GM23338 (cell line): ENCODE results near the gene INSM2. TPM values are rescaled to one million over a fixed set of nuclear protein-coding genes. Genes with fewer than 3 reads are reported as not detected.

Source experiments
- ATAC-seq: fragments of 200-7000 bp; cut with Tn5 transposase; 3 replicates; pipeline ENCODE4 v1.9.1; 2020
- DNase-seq: peaks from one replicate; pipeline ENCODE4 v3.0.0-alpha.2; 2015; ENCODE audit warnings: low spot score
- H2AFZ ChIP-seq: fragments of 200-600 bp; sonication (generic); 2 replicates; pipeline ENCODE4 v1.8.0; 2016; ENCODE audit warnings: antibody characterized with exemption, mild to moderate bottlenecking, moderate library complexity
- H3F3A ChIP-seq: fragments of 200-600 bp; sonication (generic); replicated peaks from 2 replicates; pipeline ENCODE4 v1.8.0; 2017; ENCODE audit warnings: antibody characterized with exemption, mixed run types, low read depth
- H3K27ac ChIP-seq: fragments of 200-600 bp; sonication (generic); 2 replicates; pipeline ENCODE4 v1.6.1; 2016; ENCODE audit warnings: low read depth
- H3K27me3 ChIP-seq: fragments of 200-600 bp; sonication (generic); 2 replicates; pipeline ENCODE4 v1.8.0; 2016; ENCODE audit warnings: mild to moderate bottlenecking, mixed run types, moderate library complexity; ENCODE audit not compliant: insufficient read depth
- H3K36me3 ChIP-seq: fragments of 200-600 bp; sonication (generic); 2 replicates; pipeline ENCODE4 v1.8.0; 2016; ENCODE audit warnings: mild to moderate bottlenecking; ENCODE audit not compliant: insufficient read depth
- H3K4me1 ChIP-seq: fragments of 200-600 bp; sonication (generic); 2 replicates; pipeline ENCODE4 v1.8.0; 2016; ENCODE audit warnings: mild to moderate bottlenecking, moderate library complexity; ENCODE audit not compliant: insufficient read depth
- H3K4me2 ChIP-seq: fragments of 200-600 bp; sonication (generic); 2 replicates; pipeline ENCODE4 v1.7.1; 2017; ENCODE audit warnings: mixed run types
- H3K4me3 ChIP-seq: fragments of 200-600 bp; sonication (generic); 2 replicates; pipeline ENCODE4 v1.6.1; 2016; ENCODE audit warnings: mixed run types
- H3K79me2 ChIP-seq: fragments of 200-600 bp; sonication (generic); replicated peaks from 2 replicates; pipeline ENCODE4 v1.8.0; 2017; ENCODE audit warnings: mild to moderate bottlenecking; ENCODE audit not compliant: insufficient read depth
- H3K9me2 ChIP-seq: fragments of 200-600 bp; sonication (generic); 2 replicates; pipeline ENCODE4 v1.8.0; 2017; ENCODE audit not compliant: insufficient read depth
- H4K20me1 ChIP-seq: fragments of 200-600 bp; sonication (generic); replicated peaks from 2 replicates; pipeline ENCODE4 v1.8.0; 2017; ENCODE audit warnings: mild to moderate bottlenecking; ENCODE audit not compliant: insufficient read depth
- H3K27ac Mint-ChIP-seq: 2 replicates; pipeline ENCODE4 v1.8.0; 2020; ENCODE audit warnings: inconsistent platforms, mild to moderate bottlenecking, moderate library complexity, mixed read lengths
- H3K27me3 Mint-ChIP-seq: 3 replicates; pipeline ENCODE4 v1.8.0; 2022; ENCODE audit warnings: low read depth, mild to moderate bottlenecking, moderate library complexity, mixed read lengths, inconsistent platforms; ENCODE audit not compliant: insufficient read depth, poor library complexity
- H3K36me3 Mint-ChIP-seq: 3 replicates; pipeline ENCODE4 v1.8.0; 2021; ENCODE audit warnings: low read depth, mild to moderate bottlenecking, inconsistent platforms, moderate library complexity, mixed read lengths
- H3K4me1 Mint-ChIP-seq: 3 replicates; pipeline ENCODE4 v1.8.0; 2020; ENCODE audit warnings: mild to moderate bottlenecking, inconsistent platforms, mixed read lengths
- H3K4me3 Mint-ChIP-seq: 3 replicates; pipeline ENCODE4 v1.8.0; 2021; ENCODE audit warnings: moderate library complexity, mild to moderate bottlenecking, inconsistent platforms, mixed read lengths
- H3K9me3 Mint-ChIP-seq: 3 replicates; pipeline ENCODE4 v1.8.0; 2020; ENCODE audit warnings: moderate library complexity, mild to moderate bottlenecking, inconsistent platforms, mixed read lengths
- CREB1 ChIP-seq: fragments of 250-450 bp; sonication (Bioruptor Pico); IDR thresholded peaks from 2 replicates; pipeline ENCODE4 v1.5.0; 2020; ENCODE audit warnings: low read depth, mild to moderate bottlenecking, moderate library complexity
- EZH2 ChIP-seq: fragments of 200-600 bp; sonication (generic); IDR thresholded peaks from one replicate; pipeline ENCODE4 v1.8.0; 2017; ENCODE audit warnings: antibody characterized with exemption, mild to moderate bottlenecking, low read depth; ENCODE audit not compliant: unreplicated experiment
- EZH2phosphoT487 ChIP-seq: fragments of 200-600 bp; sonication (generic); IDR thresholded peaks from one replicate; pipeline ENCODE4 v1.8.1; 2018; ENCODE audit warnings: antibody characterized with exemption; ENCODE audit not compliant: unreplicated experiment
- JUNB ChIP-seq: IDR thresholded peaks from one replicate; pipeline ENCODE4 v1.6.1; 2016; ENCODE audit warnings: antibody characterized with exemption; ENCODE audit not compliant: unreplicated experiment
- NANOG ChIP-seq: IDR thresholded peaks from 2 replicates; pipeline ENCODE4 v1.6.1; 2016; ENCODE audit warnings: antibody characterized with exemption, borderline replicate concordance
- POLR2AphosphoS5 ChIP-seq: IDR thresholded peaks from 2 replicates; pipeline ENCODE4 v1.6.1; 2016; ENCODE audit warnings: antibody characterized with exemption, low read depth
- STAT1 ChIP-seq: IDR thresholded peaks from one replicate; pipeline ENCODE4 v1.6.1; 2016; ENCODE audit warnings: antibody characterized with exemption; ENCODE audit not compliant: unreplicated experiment
- ZNF114 ChIP-seq: fragments of 250-450 bp; sonication (Bioruptor Pico); IDR thresholded peaks from 2 replicates; pipeline ENCODE4 v1.5.0; 2020; ENCODE audit warnings: mild to moderate bottlenecking, moderate library complexity
- ZNF331 ChIP-seq: fragments of 250-450 bp; sonication (Bioruptor Pico); IDR thresholded peaks from 2 replicates; pipeline ENCODE4 v1.5.0; 2020; ENCODE audit warnings: low read depth, mild to moderate bottlenecking, moderate library complexity
- polyA plus RNA-seq: library from polyadenylated mRNA; unstranded; fragments of >200 nt; fragmentation: Nextera tagmentation; extraction: Ambion mirVana; gene quantifications from 2 replicates; pipeline ENCODE4 v1.2.1, GENCODE V29; 2016
- total RNA-seq: library from RNA; depleted of rRNA; stranded (reverse); fragments of >200 nt; shearing (Covaris generic); gene quantifications from 2 replicates; pipeline ENCODE4 v1.2.3, GENCODE V29; 2014
- TF ChIP-seq, protein P1 (sequence below): fragments of 250-450 bp; sonication (Bioruptor Pico); IDR thresholded peaks from 2 replicates; pipeline ENCODE4 v1.5.0; 2020; ENCODE audit warnings: mild to moderate bottlenecking, moderate library complexity
- TF ChIP-seq, protein P2 (sequence below): IDR thresholded peaks from 2 replicates; pipeline ENCODE4 v1.6.1; 2016; ENCODE audit warnings: antibody characterized with exemption
- TF ChIP-seq, protein P3 (sequence below): IDR thresholded peaks from one replicate; pipeline ENCODE4 v1.6.1; 2018; ENCODE audit warnings: antibody characterized with exemption; ENCODE audit not compliant: unreplicated experiment
- TF ChIP-seq, protein P4 (sequence below), 2 experiments: fragments of 200-600 bp in 1 of 2; sonication (generic) in 1 of 2; conservative IDR thresholded peaks; 2 replicates each; pipeline versions ENCODE4 v1.5.1 to v1.6.1; 2016 to 2017; ENCODE audit warnings: antibody characterized with exemption in 2 of 2, low read depth in 2 of 2, mild to moderate bottlenecking in 2 of 2, moderate library complexity in 1 of 2

The INSM2 gene
- total and polyA plus RNA-seq, 2 experiments from 2014 or later: not detected

DNA sequence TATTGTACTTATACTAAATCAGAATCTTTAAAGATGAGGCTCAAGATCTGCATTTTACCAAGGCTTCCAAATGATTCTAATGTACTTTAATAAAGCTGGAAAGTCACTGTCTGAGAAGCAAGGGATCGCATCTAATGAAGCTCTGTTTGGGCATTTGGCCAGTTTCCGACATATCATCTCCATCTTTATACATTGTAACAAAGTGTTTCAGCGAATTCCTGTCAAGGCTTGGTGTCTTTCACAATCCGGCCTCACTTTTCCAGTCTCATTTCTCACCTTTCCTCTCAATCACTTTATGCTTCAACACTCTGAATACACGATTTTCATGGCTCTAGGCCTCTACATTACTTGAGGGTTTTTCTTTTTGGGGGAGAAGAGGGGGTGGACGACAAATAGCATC, 27.5 kb upstream of the INSM2 start:
- peaks cover 6% of the 10 kb centered on the region for H3K9me3 Mint-ChIP-seq
- DNase-seq (no peak), ATAC-seq (no peak)
- H3K36me3 Mint-ChIP-seq: no peaks in the 10 kb centered on the region; the same call in 2 of the 3 replicates
- H3K36me3 ChIP-seq: no peaks in the 10 kb centered on the region
- H4K20me1 ChIP-seq: no peaks in the 10 kb centered on the region
- H3K27ac ChIP-seq: no peak overlapping the region
- no peak overlapping the region for H3K27ac Mint-ChIP-seq
- H3K4me3 Mint-ChIP-seq: no peak overlapping the region
- no peak for TF ChIP-seq EZH2
- no peak for TF ChIP-seq JUNB
- TF ChIP-seq CREB1: no peak
- TF ChIP-seq, protein P1, sequence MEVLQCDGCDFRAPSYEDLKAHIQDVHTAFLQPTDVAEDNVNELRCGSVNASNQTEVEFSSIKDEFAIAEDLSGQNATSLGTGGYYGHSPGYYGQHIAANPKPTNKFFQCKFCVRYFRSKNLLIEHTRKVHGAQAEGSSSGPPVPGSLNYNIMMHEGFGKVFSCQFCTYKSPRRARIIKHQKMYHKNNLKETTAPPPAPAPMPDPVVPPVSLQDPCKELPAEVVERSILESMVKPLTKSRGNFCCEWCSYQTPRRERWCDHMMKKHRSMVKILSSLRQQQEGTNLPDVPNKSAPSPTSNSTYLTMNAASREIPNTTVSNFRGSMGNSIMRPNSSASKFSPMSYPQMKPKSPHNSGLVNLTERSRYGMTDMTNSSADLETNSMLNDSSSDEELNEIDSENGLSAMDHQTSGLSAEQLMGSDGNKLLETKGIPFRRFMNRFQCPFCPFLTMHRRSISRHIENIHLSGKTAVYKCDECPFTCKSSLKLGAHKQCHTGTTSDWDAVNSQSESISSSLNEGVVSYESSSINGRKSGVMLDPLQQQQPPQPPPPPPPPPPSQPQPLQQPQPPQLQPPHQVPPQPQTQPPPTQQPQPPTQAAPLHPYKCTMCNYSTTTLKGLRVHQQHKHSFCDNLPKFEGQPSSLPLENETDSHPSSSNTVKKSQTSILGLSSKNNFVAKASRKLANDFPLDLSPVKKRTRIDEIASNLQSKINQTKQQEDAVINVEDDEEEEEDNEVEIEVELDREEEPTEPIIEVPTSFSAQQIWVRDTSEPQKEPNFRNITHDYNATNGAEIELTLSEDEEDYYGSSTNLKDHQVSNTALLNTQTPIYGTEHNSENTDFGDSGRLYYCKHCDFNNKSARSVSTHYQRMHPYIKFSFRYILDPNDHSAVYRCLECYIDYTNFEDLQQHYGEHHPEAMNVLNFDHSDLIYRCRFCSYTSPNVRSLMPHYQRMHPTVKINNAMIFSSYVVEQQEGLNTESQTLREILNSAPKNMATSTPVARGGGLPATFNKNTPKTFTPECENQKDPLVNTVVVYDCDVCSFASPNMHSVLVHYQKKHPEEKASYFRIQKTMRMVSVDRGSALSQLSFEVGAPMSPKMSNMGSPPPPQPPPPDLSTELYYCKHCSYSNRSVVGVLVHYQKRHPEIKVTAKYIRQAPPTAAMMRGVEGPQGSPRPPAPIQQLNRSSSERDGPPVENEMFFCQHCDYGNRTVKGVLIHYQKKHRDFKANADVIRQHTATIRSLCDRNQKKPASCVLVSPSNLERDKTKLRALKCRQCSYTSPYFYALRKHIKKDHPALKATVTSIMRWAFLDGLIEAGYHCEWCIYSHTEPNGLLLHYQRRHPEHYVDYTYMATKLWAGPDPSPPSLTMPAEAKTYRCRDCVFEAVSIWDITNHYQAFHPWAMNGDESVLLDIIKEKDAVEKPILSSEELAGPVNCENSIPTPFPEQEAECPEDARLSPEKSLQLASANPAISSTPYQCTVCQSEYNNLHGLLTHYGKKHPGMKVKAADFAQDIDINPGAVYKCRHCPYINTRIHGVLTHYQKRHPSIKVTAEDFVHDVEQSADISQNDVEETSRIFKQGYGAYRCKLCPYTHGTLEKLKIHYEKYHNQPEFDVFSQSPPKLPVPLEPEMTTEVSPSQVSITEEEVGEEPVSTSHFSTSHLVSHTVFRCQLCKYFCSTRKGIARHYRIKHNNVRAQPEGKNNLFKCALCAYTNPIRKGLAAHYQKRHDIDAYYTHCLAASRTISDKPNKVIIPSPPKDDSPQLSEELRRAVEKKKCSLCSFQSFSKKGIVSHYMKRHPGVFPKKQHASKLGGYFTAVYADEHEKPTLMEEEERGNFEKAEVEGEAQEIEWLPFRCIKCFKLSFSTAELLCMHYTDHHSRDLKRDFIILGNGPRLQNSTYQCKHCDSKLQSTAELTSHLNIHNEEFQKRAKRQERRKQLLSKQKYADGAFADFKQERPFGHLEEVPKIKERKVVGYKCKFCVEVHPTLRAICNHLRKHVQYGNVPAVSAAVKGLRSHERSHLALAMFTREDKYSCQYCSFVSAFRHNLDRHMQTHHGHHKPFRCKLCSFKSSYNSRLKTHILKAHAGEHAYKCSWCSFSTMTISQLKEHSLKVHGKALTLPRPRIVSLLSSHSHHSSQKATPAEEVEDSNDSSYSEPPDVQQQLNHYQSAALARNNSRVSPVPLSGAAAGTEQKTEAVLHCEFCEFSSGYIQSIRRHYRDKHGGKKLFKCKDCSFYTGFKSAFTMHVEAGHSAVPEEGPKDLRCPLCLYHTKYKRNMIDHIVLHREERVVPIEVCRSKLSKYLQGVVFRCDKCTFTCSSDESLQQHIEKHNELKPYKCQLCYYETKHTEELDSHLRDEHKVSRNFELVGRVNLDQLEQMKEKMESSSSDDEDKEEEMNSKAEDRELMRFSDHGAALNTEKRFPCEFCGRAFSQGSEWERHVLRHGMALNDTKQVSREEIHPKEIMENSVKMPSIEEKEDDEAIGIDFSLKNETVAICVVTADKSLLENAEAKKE (CRISPR knock-in tag): no peak
- TF ChIP-seq, protein P2, sequence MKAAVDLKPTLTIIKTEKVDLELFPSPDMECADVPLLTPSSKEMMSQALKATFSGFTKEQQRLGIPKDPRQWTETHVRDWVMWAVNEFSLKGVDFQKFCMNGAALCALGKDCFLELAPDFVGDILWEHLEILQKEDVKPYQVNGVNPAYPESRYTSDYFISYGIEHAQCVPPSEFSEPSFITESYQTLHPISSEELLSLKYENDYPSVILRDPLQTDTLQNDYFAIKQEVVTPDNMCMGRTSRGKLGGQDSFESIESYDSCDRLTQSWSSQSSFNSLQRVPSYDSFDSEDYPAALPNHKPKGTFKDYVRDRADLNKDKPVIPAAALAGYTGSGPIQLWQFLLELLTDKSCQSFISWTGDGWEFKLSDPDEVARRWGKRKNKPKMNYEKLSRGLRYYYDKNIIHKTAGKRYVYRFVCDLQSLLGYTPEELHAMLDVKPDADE: no peak
- TF ChIP-seq, protein P3, sequence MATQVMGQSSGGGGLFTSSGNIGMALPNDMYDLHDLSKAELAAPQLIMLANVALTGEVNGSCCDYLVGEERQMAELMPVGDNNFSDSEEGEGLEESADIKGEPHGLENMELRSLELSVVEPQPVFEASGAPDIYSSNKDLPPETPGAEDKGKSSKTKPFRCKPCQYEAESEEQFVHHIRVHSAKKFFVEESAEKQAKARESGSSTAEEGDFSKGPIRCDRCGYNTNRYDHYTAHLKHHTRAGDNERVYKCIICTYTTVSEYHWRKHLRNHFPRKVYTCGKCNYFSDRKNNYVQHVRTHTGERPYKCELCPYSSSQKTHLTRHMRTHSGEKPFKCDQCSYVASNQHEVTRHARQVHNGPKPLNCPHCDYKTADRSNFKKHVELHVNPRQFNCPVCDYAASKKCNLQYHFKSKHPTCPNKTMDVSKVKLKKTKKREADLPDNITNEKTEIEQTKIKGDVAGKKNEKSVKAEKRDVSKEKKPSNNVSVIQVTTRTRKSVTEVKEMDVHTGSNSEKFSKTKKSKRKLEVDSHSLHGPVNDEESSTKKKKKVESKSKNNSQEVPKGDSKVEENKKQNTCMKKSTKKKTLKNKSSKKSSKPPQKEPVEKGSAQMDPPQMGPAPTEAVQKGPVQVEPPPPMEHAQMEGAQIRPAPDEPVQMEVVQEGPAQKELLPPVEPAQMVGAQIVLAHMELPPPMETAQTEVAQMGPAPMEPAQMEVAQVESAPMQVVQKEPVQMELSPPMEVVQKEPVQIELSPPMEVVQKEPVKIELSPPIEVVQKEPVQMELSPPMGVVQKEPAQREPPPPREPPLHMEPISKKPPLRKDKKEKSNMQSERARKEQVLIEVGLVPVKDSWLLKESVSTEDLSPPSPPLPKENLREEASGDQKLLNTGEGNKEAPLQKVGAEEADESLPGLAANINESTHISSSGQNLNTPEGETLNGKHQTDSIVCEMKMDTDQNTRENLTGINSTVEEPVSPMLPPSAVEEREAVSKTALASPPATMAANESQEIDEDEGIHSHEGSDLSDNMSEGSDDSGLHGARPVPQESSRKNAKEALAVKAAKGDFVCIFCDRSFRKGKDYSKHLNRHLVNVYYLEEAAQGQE: no peak
- no peak for TF ChIP-seq EZH2phosphoT487
- no peak for TF ChIP-seq NANOG
- TF ChIP-seq STAT1: no peak
- TF ChIP-seq ZNF331 (CRISPR knock-in tag): no peak
- no peak for TF ChIP-seq ZNF114
- TF ChIP-seq POLR2AphosphoS5: no peak
- TF ChIP-seq, protein P4, sequence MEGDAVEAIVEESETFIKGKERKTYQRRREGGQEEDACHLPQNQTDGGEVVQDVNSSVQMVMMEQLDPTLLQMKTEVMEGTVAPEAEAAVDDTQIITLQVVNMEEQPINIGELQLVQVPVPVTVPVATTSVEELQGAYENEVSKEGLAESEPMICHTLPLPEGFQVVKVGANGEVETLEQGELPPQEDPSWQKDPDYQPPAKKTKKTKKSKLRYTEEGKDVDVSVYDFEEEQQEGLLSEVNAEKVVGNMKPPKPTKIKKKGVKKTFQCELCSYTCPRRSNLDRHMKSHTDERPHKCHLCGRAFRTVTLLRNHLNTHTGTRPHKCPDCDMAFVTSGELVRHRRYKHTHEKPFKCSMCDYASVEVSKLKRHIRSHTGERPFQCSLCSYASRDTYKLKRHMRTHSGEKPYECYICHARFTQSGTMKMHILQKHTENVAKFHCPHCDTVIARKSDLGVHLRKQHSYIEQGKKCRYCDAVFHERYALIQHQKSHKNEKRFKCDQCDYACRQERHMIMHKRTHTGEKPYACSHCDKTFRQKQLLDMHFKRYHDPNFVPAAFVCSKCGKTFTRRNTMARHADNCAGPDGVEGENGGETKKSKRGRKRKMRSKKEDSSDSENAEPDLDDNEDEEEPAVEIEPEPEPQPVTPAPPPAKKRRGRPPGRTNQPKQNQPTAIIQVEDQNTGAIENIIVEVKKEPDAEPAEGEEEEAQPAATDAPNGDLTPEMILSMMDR (conservative IDR thresholded peaks at IDR 0.05; ENCODE audit: low read depth in 2 of 2): no peak
- no peaks in the 10 kb centered on the region for H3K27me3 Mint-ChIP-seq
- no peaks in the 10 kb centered on the region for H3K27me3 ChIP-seq
- H3K4me1 ChIP-seq: no peaks in the 10 kb centered on the region
- no peaks in the 10 kb centered on the region for H3F3A ChIP-seq
- H2AFZ ChIP-seq: no peak overlapping the region
- H3K79me2 ChIP-seq: no peaks in the 10 kb centered on the region
- H3K4me1 Mint-ChIP-seq: no peaks in the 10 kb centered on the region
- H3K9me2 ChIP-seq: no peaks in the 10 kb centered on the region
- H3K4me3 ChIP-seq: no peak overlapping the region
- H3K4me2 ChIP-seq: no peak overlapping the region
